ENCODE results near the gene EML6. TPM values are rescaled to one million over a fixed set of nuclear protein-coding genes. Genes with fewer than 3 reads are reported as not detected.

EML6 gene
- total RNA-seq, 4 donors from 2014 or later: 0.51 to 1.1 (median 0.61) TPM

GRCh38 chr2:54859997-54860701, 136.7 kb downstream of the EML6 start:
- TF ChIP-seq CTCF (IDR thresholded peaks at IDR 0.05; ENCODE audit: low read depth): no peak

DNA sequence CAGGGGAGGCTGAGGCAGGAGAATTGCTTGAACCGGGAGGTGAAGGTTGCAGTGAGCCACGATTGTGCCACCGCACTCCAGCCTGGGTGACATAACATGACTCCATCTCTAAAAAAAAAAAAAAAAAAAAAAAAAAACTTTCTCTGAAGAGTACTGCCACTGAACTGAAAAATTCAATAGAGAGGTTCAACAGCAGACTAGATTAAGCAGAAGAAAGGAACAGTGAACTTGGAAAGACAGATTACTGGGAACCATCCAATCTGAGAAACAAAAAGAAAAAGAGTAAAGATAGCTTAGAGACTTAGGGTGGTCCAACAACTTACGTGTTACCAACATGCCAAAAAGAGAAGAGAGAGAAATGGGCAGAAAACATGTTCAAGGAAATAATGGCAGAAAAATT, 138.8 kb downstream of the EML6 start:
- no peak for TF ChIP-seq CTCF (IDR thresholded peaks at IDR 0.05; ENCODE audit: low read depth)

GRCh38 chr2:54862742-54863141, 139.3 kb downstream of the EML6 start:
- no peak for TF ChIP-seq CTCF (IDR thresholded peaks at IDR 0.05; ENCODE audit: low read depth)

DNA sequence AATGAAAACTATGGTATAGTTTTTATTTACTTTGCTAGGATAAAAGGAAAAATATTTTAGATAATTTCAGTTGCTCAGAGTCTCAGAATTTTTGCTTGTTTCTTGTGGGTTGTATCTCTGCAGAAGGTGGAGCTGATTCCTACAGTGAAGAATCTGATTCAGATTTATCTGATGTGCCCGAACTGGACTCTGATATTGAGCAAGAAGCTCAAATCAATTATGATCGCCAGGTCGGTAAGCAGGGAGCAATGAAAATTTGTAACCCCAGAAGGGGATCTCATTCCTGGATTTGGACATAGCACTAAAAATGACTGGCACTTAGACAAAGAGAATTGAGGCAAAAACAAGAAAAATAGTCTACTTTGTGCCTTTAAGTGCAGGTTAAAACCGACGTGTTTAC, 140.2 kb downstream of the EML6 start:
- no peak for TF ChIP-seq CTCF (IDR thresholded peaks at IDR 0.05; ENCODE audit: low read depth)

GRCh38 chr2:54864096-54864495, 140.6 kb downstream of the EML6 start:
- TF ChIP-seq CTCF (IDR thresholded peaks at IDR 0.05; ENCODE audit: low read depth): no peak

DNA sequence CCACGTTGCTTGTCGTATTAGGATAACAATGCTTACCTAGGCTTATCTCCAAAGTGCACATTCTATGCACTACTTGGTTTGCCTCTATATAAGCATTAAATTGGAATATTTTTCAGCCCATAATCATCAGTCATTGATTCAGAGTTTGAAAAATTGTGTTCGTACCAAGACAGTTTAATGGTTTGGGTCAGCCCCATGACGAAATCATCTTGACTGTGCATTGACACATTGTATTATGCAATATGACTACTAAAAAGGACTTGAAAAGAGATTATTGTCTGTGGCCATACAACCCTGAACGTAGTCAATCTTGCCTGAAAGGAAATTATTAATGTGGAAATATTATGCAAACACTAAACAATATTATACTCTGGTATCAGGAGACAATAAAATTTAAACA, 141.3 kb downstream of the EML6 start:
- TF ChIP-seq CTCF (IDR thresholded peaks at IDR 0.05; ENCODE audit: low read depth): no peak

- no peak for TF ChIP-seq CTCF (IDR thresholded peaks at IDR 0.05; ENCODE audit: low read depth)
Observed at GRCh38 chr2:54866179-54866578, 142.7 kb downstream of the EML6 start.
